Measurements from ENCODE around the gene MOB1B. TPM values are rescaled to one million over a fixed set of nuclear protein-coding genes. Genes with fewer than 3 reads are reported as not detected.

MOB1B gene
- total RNA-seq, 1 donor from 2014 or later = 24.6 TPM

Other genes starting within 250 kb of the MOB1B start
- not detected for gene JCHAIN, start 235.9 kb upstream of the MOB1B start, total RNA-seq (ENCODE audit: unreplicated experiment)
- 23.5 TPM for gene UTP3, start 213.8 kb upstream of the MOB1B start, total RNA-seq (ENCODE audit: unreplicated experiment)
- gene RUFY3, start 180.4 kb upstream of the MOB1B start, total RNA-seq (ENCODE audit: unreplicated experiment) = 291 TPM
- 61.1 TPM for gene GRSF1, start 62.5 kb upstream of the MOB1B start, total RNA-seq (ENCODE audit: unreplicated experiment)
- gene DCK, start 91.3 kb downstream of the MOB1B start, total RNA-seq (ENCODE audit: unreplicated experiment) = 10.8 TPM

All from glutamatergic neuron (in vitro differentiated cells).